ENCODE data around the gene MRTFA. TPM values are rescaled to one million over a fixed set of nuclear protein-coding genes. Genes with fewer than 3 reads are reported as not detected.

The MRTFA gene
- polyA plus RNA-seq, 2 of the 4 experiments (the other 2 are of a cell fraction) = 6.8 to 48.3 TPM

DNA sequence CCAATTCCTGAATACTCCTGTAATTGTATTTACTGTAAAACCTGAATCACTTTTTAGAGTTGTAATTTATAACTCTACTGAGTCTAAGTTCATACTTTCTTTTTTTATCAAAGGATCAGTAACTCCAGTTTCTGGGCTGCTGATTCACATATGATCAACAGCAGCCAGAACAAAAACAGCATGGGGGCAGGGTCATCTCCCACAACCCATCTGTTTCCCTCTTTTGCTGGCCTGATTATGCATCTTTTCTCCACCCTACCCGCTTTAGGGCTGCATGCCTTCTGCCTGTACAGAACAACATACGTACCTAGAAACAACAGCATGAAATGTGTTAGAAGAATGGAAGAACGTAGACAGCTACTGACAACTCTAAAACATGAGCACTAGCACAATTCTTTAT, 76.0 kb downstream of the MRTFA start:
- ATAC-seq = no peak
- ChIA-PET POLR2A (no interaction called here), CTCF (no interaction called here)
- no peak for DNase-seq (ENCODE audit: low read depth in 1 of 2, low spot score in 1 of 2)
- Histone ChIP-seq H3K4me3 (no peak overlapping the region), H3K4me2 (peak overlapping the region; percentile 25; the same call in 2 of the 3 replicates), H3K27ac (no peak overlapping the region), H3K4me1 (peaks cover 12% of the 10 kb centered on the region), H3K9me3 (no peaks in the 10 kb centered on the region)
- TF ChIP-seq EP300 (IDR thresholded peaks at IDR 0.05) = no peak
- TF ChIP-seq CHD4 (IDR thresholded peaks at IDR 0.05; ENCODE audit: borderline replicate concordance) = no peak
- TF ChIP-seq, protein P1, sequence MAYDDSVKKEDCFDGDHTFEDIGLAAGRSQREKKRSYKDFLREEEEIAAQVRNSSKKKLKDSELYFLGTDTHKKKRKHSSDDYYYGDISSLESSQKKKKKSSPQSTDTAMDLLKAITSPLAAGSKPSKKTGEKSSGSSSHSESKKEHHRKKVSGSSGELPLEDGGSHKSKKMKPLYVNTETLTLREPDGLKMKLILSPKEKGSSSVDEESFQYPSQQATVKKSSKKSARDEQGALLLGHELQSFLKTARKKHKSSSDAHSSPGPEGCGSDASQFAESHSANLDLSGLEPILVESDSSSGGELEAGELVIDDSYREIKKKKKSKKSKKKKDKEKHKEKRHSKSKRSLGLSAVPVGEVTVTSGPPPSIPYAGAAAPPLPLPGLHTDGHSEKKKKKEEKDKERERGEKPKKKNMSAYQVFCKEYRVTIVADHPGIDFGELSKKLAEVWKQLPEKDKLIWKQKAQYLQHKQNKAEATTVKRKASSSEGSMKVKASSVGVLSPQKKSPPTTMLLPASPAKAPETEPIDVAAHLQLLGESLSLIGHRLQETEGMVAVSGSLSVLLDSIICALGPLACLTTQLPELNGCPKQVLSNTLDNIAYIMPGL (CRISPR knock-in tag; IDR thresholded peaks at IDR 0.05; ENCODE audit: borderline replicate concordance) = no peak
- no peak for TF ChIP-seq EHMT2 (IDR thresholded peaks at IDR 0.05; ENCODE audit: low read depth)
- no peak for TF ChIP-seq RAD21 (conservative IDR thresholded peaks at IDR 0.05 in 1 of 2, IDR thresholded peaks at IDR 0.05 in 1 of 2)
- TF ChIP-seq, protein P2, sequence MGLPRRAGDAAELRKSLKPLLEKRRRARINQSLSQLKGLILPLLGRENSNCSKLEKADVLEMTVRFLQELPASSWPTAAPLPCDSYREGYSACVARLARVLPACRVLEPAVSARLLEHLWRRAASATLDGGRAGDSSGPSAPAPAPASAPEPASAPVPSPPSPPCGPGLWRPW (IDR thresholded peaks at IDR 0.05) = no peak
- TF ChIP-seq EHF (CRISPR knock-in tag; IDR thresholded peaks at IDR 0.05) = no peak
- no peak for TF ChIP-seq GATA3 (IDR thresholded peaks at IDR 0.05; ENCODE audit: borderline replicate concordance)
- no peak for TF ChIP-seq TP53 (CRISPR knock-in tag; IDR thresholded peaks at IDR 0.05)
- no peak for TF ChIP-seq RNF2 (IDR thresholded peaks at IDR 0.05; ENCODE audit: borderline replicate concordance, low read depth)
- TF ChIP-seq HOXB5 (CRISPR knock-in tag; IDR thresholded peaks at IDR 0.05) = no peak
- no peak for TF ChIP-seq ZFP36 (IDR thresholded peaks at IDR 0.05; ENCODE audit: borderline replicate concordance, partially characterized antibody)
- no peak for TF ChIP-seq FOSL2 (IDR thresholded peaks at IDR 0.05)
- no peak for TF ChIP-seq FOSL2 (CRISPR knock-in tag; IDR thresholded peaks at IDR 0.05)
- no peak for TF ChIP-seq PHF8 (IDR thresholded peaks at IDR 0.05; ENCODE audit: borderline replicate concordance, low read depth)
- no peak for TF ChIP-seq CBX2 (IDR thresholded peaks at IDR 0.05; ENCODE audit: borderline replicate concordance, low read depth)
- TF ChIP-seq FOXS1 (CRISPR knock-in tag; IDR thresholded peaks at IDR 0.05) = no peak
- no peak for TF ChIP-seq ZSCAN20 (CRISPR knock-in tag; IDR thresholded peaks at IDR 0.05)
- TF ChIP-seq, protein P3, sequence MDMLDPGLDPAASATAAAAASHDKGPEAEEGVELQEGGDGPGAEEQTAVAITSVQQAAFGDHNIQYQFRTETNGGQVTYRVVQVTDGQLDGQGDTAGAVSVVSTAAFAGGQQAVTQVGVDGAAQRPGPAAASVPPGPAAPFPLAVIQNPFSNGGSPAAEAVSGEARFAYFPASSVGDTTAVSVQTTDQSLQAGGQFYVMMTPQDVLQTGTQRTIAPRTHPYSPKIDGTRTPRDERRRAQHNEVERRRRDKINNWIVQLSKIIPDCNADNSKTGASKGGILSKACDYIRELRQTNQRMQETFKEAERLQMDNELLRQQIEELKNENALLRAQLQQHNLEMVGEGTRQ (IDR thresholded peaks at IDR 0.05) = no peak
- no peak for FAIRE-seq
- WGBS (ENCODE audit: missing lambda C conversion rate) = 91% methylated on average over 3 of the region's 3 CpGs

GRCh38 chr22:40557972-40558371, 78.5 kb downstream of the MRTFA start:
- H3K9me3 ChIP-seq = no peaks in the 10 kb centered on the region
- FAIRE-seq (no peak), DNase-seq (ENCODE audit: low read depth in 1 of 2, low spot score in 1 of 2) (no peak), ATAC-seq (no peak)
- WGBS (ENCODE audit: missing lambda C conversion rate) = 90% methylated on average over 2 of the region's 2 CpGs
- CTCF ChIA-PET = interaction anchor here (0.6 to 1.2 kb wide), 3 partner anchors 12 to 241 kb away, joined by 3 read pairs; no protein-coding TSS in a partner anchor
- POLR2A ChIA-PET = no interaction called here
- no peak overlapping the region for H3K4me3 ChIP-seq
- no peak overlapping the region for H3K27ac ChIP-seq
- peaks cover 12% of the 10 kb centered on the region for H3K4me1 ChIP-seq
- no peak overlapping the region for H3K4me2 ChIP-seq
- TF ChIP-seq, protein P1 (CRISPR knock-in tag; IDR thresholded peaks at IDR 0.05; ENCODE audit: borderline replicate concordance) = no peak
- TF ChIP-seq GATA3 (IDR thresholded peaks at IDR 0.05; ENCODE audit: borderline replicate concordance) (no peak), E2F6 (IDR thresholded peaks at IDR 0.05; ENCODE audit: borderline replicate concordance, low read depth) (no peak), PHF8 (IDR thresholded peaks at IDR 0.05; ENCODE audit: borderline replicate concordance, low read depth) (no peak), TFCP2L1 (CRISPR knock-in tag; IDR thresholded peaks at IDR 0.05) (no peak), ESRRA (IDR thresholded peaks at IDR 0.05; ENCODE audit: borderline replicate concordance, low read length) (no peak), RFX5 (IDR thresholded peaks at IDR 0.05) (no peak), SMC3 (IDR thresholded peaks at IDR 0.05) (no peak), CBX8 (IDR thresholded peaks at IDR 0.05) (no peak), REST (IDR thresholded peaks at IDR 0.05) (no peak), KDM5A (IDR thresholded peaks at IDR 0.05) (no peak), HOXB13 (CRISPR knock-in tag; IDR thresholded peaks at IDR 0.05; ENCODE audit: low read depth) (no peak), MAFK (IDR thresholded peaks at IDR 0.05; ENCODE audit: partially characterized antibody) (no peak), EHF (CRISPR knock-in tag; IDR thresholded peaks at IDR 0.05) (no peak)
- TF ChIP-seq, protein P2 (IDR thresholded peaks at IDR 0.05) = no peak

Data from A549 (cell line).